Astrocyte of the cerebellum (primary cell): ENCODE data around the gene DOC2A.

ENCODE experiments used
- DNase-seq: peaks from one replicate; pipeline ENCODE4 v3.0.0-alpha.2; 2011; ENCODE audit warnings: low read depth
- H3K4me3 ChIP-seq: 2 replicates; pipeline ENCODE4 v1.5.1; 2011; ENCODE audit warnings: mild to moderate bottlenecking, low read depth, low read length, moderate library complexity
- CTCF ChIP-seq: IDR thresholded peaks from 2 replicates; pipeline ENCODE4 v1.5.1; 2012; ENCODE audit warnings: low read length, low read depth, moderate library complexity, mild to moderate bottlenecking; ENCODE audit errors: missing control alignments
- in situ Hi-C: cut with HindIII; loops from 2 replicates; pipeline ENCODE4 v1.10.0; 2017; ENCODE audit warnings: low sequenced_read_pairs

Gene DOC2A

GRCh38 chr16:29977063-29977825, 33.6 kb downstream of the DOC2A start:
- TF ChIP-seq CTCF: no peak
- in situ Hi-C loops: no loop called here
- no peak overlapping the region for H3K4me3 ChIP-seq
- DNase-seq: no peak

DNA sequence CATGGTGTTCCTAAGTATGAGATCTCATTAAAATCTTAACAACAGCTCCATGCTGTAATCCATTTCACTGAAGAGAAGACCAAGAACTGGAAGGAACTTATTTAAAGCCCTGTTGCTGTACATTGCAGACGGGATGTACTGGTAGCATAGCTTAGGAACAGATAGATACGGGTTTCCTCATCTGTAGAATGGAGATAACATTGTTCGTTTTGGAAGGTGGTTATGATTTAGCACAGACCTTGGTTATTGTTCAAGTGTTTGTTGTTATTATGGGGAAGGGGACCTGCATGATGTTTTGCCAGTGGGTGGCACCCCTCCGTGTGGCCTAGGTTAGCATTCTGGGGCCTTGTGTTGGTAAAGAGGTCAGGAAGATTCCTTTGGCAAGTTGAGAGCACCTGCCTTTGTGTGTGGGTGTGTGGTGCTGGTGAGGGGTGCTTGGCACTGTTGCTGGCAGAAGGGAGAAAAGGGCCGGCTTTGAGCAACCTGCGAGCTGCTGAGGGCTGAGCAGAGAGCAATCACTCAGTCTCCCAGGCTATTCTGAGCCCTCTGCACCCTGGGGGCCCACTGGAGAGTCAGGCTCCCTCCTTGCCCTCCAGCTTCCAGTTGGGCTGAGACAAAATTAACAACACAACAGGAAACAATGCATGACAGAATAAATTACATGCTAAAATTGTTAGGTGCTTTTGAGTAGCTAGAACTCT, 34.9 kb downstream of the DOC2A start:
- TF ChIP-seq CTCF: no peak
- DNase-seq: no peak
- in situ Hi-C loops: no loop called here
- H3K4me3 ChIP-seq: peak overlapping the region; percentile 81

- H3K4me3 ChIP-seq: peak overlapping the region; percentile 81
- in situ Hi-C loops: no loop called here
- no peak for TF ChIP-seq CTCF
Measured at GRCh38 chr16:29975134-29975538, 35.7 kb downstream of the DOC2A start.

GRCh38 chr16:29974291-29975133, 36.3 kb downstream of the DOC2A start:
- no peak for DNase-seq
- TF ChIP-seq CTCF: no peak
- H3K4me3 ChIP-seq: peak overlapping the region; percentile 81
- in situ Hi-C loops: no loop called here

More at GRCh38 chr16:29975134-29975538, 35.7 kb downstream of the DOC2A start:
- DNase-seq: no peak

DNA sequence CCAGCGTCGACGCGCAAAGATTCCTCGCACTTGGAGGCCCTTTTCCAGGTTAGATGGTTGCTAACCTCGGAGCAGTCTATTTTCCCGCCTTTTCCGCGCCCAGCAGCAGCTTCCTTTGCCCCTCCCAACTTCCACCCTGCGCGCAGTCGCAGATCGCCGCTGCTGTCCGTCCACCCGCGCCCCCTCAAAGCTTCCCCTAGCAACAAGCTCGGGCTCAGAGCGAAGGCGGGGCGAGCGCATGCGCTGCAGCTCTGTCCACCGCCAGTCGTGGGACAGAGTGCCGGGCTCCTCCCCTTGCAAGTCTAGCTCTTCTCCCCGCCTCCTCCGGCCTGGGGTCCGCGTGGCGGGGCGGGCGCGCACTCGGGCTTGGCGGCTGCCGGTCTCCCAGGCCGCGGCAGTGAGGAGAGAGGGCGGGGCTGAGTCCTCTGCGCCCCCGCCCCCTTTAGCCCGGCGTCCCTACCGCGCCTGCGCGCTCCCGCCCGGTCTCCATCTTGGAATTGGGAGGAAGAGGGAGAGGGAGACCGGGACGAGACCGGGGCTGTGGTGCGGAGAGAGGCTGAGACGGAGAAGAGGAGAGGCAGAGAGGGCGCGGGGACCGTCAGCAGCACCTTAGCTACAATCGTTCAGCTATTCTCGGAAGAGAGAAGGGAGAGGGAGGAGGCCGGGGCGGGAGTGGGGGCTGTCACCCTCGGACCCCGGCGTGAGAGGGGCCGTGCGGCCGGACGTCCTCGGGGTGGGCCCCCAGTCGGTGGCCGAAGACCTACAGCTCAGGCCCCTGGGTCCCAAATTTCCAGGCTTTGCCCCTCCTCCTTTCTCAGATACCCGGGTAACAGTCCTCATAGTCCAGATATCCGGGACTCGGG, 37.2 kb downstream of the DOC2A start, which contains the start of gene TAOK2:
Gene TAOK2 (plus strand): TSS at position 485 of the 863 bp plus-strand sequence. CDS start 3,905 bp downstream, outside the sequence.
- DNase-seq: peak; percentile 98
- in situ Hi-C loops: no loop called here

More for the DNA sequence above, 37.2 kb downstream of the DOC2A start, which contains the start of gene TAOK2:
- peak within 1 kb of the TSS; percentile 81 for H3K4me3 ChIP-seq
- TF ChIP-seq CTCF: no peak
